Endothelial cell of umbilical vein (primary cell): ENCODE data around the gene B4GALNT3.

ENCODE experiments used
- CTCF ChIP-seq, 2 donors: IDR thresholded peaks; 1 replicate in 1 of 2; 2 replicates in 1 of 2; pipeline ENCODE4 v1.5.1; 2011; ENCODE audit warnings: low read length in 2 of 2, mild to moderate bottlenecking in 2 of 2, moderate library complexity in 2 of 2, control low read depth in 1 of 2, inconsistent platforms in 1 of 2, low read depth in 1 of 2; ENCODE audit not compliant: insufficient read depth in 1 of 2; ENCODE audit errors: extremely low read depth in 1 of 2
- EZH2 ChIP-seq: IDR thresholded peaks from 2 replicates; pipeline ENCODE4 v1.6.1; 2012; ENCODE audit warnings: borderline replicate concordance, low read depth, mild to moderate bottlenecking, moderate library complexity, low read length, inconsistent platforms; ENCODE audit not compliant: severe bottlenecking
- JUN ChIP-seq: IDR thresholded peaks from 2 replicates; pipeline ENCODE4 v1.6.1; 2011; ENCODE audit warnings: borderline replicate concordance, low read depth; ENCODE audit not compliant: insufficient read length, insufficient read depth
- MYC ChIP-seq: IDR thresholded peaks from one replicate; pipeline ENCODE4 v1.6.1; 2011; ENCODE audit warnings: mild to moderate bottlenecking, low read depth, low read length
- POLR2A ChIP-seq: IDR thresholded peaks from 2 replicates; pipeline ENCODE4 v1.6.1; 2012; ENCODE audit warnings: low read depth, mild to moderate bottlenecking, control low read depth, low read length
- POLR2AphosphoS5 ChIP-seq: IDR thresholded peaks from 2 replicates; pipeline ENCODE4 v1.6.1; 2012; ENCODE audit warnings: low read depth, mild to moderate bottlenecking, control low read depth, low read length, moderate library complexity; ENCODE audit not compliant: insufficient read depth

- TF ChIP-seq CTCF (IDR thresholded peaks at IDR 0.05; ENCODE audit: extremely low read depth in 1 of 2, insufficient read depth in 1 of 2, low read depth in 1 of 2, low read length in 2 of 2) (no peak), EZH2 (no peak), POLR2AphosphoS5 (no peak), MYC (no peak), JUN (no peak), POLR2A (no peak)
These were observed 132.3 kb downstream of the B4GALNT3 start for GRCh38 chr12:592024-592505.
